GM19193 (cell line): ENCODE measurements around the gene FBXO47.

ENCODE experiments used
- POLR2A ChIP-seq: IDR thresholded peaks from 4 replicates; pipeline ENCODE4 v1.6.1; 2011; ENCODE audit not compliant: insufficient read depth, insufficient read length; ENCODE audit errors: extremely low read depth

FBXO47 gene

DNA sequence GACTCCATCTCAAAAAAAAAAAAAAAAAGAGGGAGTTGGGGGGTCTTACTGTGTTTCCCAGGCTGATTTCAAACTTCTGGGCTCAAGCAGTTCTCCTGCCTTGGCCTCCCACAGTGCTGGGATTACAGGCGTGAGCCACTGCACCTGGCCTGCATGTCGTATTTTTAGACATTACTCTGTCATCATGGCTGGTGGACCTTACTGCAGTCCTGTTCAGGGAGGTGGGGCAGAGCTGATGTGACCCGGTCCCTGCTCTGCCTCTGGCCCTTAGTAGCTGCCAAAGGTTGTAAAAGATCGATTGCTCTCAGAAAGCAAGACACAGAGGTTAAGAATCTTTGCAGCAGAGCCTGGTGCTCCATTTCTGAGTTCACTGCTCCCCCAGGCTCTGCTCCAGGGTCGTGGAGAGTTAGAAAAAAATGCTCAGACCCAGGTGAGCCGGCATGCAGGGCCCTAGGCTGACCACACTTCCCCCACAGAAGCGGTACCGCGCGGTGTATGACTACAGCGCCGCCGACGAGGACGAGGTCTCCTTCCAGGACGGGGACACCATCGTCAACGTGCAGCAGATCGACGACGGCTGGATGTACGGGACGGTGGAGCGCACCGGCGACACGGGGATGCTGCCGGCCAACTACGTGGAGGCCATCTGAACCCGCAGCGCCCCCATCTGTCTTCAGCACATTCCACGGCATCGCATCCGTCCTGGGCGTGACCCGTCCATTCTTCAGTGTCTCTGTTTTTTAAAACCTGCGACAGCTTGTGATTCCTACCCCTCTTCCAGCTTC lies 48.9 kb downstream of the FBXO47 start:
- no peak for TF ChIP-seq POLR2A

DNA sequence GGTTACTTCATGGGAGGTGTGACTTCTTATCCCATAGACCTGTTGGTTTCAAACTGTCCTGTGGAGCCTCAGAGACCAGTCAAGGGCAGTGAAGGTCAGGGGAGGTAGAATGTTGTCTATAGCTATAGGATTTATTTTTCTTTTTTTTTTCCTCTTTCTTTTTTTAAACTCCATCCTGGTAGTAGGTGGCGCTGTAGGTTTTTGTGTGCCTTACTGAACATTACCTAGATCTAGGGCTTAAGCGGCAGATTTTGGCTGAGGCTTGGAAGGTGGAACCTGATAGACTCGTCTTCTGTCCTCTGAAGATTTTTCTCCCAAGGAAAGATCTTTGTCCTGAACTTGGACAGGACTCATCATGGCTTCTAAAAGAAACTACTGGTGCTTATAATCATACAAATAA lies 49.9 kb downstream of the FBXO47 start:
- TF ChIP-seq POLR2A = no peak

DNA sequence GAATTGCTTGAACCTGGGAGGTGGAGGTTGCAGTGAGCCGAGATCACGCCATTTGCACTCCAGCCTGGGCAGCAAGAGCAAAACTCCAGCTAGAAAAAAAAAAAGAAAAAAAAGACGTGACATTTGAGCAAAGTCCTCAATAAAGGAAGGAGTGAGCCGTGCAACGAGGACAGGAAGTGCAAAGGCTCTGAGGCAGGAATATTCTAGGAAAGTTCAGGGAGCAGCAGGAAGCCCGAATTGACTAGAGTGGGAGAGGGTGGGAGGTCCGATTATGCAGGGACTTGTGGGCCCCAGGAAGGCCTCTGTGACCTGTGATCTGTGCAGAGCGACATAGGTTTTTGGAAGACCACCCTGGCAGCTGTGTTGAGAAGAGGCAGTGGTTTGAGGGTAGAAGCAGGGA lies 50.4 kb downstream of the FBXO47 start:
- no peak for TF ChIP-seq POLR2A

DNA sequence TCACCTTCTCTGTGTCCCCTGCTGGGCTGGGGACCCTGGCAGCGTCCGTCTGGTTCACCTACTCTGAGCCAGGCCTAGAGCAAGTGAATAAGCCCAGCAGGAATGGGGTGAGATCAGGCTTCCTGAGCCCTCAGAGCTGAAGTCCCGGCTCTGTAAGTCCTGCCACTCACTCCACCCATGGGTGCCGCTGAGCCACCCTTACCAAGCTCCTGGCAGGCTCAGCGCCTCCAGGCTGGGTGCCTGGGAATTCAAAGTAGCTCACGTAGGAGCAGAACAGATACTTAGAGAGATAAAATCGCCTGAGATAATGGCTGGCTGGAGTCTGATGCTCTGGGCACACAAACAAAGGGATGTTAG lies 51.6 kb downstream of the FBXO47 start:
- no peak for TF ChIP-seq POLR2A

DNA sequence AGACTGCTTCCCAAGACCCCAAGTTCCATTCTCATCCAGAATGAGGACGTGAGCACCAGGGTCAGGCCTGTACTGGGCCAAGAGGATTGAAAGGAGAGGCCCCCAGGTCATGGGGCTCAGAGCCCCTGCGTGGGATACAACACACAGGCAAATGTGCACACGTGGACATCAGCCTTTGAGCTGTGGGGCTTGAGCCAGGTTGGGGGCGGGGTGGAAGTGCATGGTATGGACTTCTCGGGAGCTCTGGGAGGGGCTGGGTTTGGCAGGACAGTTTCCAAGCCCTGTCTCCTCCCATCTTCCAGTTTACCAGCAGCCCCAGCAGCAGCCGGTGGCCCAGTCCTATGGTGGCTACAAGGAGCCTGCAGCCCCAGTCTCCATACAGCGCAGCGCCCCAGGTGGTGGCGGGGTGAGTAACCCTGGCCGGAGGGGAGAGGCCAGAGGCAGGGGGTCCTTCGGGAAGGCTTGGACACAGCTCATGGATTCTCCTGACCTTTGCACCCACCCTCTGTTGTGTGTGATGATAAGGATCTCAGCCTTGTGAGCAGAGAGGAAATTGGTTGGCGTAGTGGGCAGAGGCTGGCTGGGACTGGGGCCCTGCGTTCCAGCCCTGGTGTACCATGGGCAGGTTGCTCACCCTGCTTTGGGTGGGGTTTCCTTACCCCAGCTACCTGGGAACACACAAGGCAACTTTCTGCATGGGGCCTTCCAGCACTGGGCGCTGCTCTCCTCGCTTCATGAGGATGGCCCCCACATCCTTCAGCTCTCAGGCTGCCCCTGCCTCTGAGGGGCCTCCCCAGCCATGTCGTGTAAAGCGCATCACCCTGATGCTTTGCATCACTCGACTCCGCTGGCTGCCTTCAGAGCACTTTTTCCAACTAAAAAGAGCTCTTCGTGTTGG lies 52.2 kb downstream of the FBXO47 start:
- TF ChIP-seq POLR2A = no peak

DNA sequence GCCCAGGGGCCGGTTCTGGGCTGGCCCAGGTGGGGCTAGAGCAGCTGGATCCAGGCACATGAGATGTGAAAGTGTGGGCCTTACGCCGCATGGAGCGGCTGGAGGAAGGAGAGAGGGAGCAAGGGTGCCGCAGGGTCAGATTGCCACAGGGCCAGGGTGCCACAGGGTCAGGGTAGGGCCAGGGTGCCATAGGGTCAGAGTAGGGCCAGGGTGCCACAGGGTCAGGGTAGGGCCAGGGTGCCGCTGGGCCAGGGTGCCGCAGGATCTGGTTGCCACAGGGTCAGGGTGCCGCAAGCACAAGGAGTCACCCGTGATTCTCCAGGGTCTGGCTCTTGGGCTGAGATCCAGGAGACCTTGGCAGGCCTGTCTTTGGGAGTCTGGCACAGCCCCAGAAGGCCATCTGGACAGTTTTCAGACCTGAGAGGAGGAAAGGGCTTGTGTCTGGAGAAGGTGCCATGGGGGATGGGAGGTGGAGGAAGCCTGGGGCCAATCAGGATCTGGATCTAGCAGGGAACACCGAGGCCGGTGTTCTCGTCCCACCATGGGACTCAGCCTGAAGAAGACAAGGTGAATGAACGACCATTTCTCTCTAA lies 54.9 kb downstream of the FBXO47 start:
- TF ChIP-seq POLR2A = no peak

DNA sequence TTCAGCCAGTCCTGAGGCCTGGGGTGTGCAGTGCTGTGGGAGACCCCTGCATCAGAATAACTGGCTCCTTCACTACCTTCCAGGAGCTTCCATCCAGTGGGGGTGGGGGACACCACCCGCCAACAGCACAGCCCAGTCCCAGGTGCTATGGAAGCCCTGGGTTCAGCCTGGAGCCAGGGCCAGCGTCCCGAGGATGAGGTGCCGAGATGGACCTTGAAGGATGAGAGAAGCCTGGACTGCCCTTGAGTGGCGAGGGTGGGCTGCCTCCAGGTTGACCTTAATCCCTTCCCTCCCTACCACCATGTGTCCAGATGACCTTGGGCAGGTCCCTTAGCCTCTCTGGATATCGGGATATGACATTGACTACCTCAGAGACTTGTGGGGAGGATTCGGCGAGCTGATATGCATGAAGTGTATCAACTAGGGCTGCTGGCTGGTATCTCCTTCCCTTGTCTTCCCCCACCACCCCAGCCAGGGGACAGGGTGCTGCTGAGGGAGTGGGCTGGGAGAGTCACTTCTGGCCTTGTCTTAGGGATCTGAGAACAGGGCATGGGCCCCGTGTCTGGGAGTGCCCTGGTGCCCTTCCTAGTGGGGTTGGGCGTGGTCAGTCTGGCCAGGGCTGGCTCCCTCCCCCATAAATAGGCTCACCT lies 56.0 kb downstream of the FBXO47 start:
- no peak for TF ChIP-seq POLR2A

DNA sequence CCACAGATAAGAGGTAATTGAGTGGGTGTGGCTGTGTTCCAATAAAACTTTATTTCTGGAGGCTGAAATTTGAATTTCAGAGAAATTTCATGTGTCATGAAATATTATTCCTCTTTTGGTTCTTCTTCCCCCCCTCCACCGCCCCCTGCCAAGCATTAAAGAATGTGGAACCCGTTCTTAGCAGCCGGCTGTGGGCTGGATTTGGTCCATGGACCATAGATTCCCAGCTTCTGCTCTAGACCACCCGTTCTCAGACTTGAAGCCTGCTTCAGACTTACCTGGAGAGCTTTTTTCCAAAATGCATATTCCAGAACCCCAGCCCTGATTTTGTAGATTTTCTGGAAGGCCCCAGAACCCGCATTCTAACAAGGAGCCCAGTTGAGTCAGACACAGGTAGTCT lies 56.9 kb downstream of the FBXO47 start:
- TF ChIP-seq POLR2A = no peak

DNA sequence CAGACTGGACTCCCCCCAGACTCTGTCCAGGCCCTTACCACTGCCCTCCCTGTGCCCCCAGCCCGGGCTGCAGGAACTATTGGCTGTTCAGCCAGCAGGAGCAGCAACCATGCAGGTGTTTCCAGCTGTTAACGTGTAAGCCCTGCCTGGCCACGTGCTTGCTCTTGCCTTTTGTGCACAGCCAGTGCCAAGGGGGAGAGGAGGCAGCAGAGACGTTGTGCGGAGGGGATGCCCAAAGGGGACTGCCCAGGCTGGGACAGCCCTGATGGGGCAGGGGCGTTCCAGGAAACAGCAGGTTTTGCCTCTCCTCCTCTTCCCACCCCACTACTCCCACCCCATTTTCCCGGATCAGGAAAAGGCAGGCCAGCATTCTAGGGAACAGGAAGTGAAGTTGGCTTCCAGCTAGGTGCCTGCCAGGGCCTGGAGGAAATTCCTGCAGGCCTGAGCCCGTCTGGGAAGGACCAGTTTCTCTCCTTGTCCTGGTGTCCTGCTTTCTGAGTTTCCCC lies 58.5 kb downstream of the FBXO47 start:
- no peak for TF ChIP-seq POLR2A

DNA sequence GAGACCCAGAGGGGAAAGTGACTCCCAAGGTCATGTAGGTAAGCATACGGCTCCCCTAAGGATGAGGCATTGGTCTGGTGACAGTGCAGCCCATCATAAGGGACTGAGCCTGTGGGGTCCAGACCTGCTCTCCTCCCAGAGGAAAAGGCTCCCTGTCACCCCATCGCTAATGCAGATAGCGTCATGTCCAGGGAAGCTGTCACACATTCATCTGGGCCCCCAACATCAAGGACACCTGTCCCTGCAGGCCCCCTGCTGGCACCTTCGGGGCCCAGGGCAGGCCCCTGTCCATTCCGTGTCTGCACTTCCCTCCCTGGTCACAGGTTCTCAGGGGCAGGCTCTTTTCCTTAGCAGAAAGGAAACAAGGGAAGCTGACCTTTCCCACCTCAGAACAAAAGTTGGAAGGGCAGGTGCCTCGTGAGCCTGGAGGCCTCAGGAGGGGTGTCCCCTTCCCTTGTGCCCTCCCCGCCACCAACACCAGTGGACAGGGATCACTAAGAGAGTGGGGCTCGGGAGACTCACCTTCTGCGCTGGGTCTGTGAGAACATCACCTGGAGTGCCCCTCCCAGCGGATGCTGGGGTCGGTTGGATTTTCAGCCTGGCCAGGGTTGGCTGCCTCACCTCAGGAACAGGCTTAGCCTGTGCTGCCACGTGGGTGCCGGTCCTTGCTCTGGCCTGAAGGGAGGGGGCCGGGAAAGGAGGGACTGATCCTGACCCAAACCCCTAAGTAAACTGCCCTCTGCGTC lies 59.1 kb downstream of the FBXO47 start:
- TF ChIP-seq POLR2A = no peak

DNA sequence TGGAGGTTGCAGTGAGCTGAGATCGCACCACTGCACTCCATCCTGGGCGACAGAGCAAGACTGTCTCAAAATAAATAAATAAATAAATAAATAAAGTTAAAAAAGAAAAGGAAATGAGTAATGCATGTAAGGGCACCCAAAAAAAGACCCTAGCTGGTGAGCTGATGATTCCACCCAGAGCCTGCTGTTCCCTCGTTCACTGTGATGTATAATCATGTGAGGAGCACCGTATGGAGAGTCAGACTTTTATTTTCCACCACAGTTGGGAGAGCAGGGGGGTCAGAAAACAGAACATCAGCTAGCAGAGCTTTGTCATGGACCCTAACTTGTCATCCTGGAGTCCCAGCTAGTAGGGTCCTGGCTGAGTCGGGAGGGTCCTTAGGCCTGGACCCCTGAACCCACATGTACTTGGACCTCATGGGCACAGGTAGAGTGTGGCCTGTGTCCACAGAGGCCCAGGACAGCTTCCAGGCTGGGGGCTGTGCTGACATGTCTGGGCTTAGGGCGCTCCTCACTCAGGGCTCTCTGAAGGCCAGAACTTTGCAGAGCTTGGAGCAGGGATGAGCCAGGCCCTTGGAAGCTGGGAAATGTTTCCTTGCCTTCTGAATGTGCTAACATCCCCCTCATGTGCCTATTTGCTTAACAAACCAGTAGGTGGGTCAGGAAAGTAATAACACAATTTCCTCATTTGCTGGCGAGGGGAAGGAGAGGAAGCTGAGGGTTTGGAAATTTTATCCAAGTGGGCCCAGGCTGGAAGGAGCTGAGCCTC lies 60.6 kb downstream of the FBXO47 start:
- no peak for TF ChIP-seq POLR2A

DNA sequence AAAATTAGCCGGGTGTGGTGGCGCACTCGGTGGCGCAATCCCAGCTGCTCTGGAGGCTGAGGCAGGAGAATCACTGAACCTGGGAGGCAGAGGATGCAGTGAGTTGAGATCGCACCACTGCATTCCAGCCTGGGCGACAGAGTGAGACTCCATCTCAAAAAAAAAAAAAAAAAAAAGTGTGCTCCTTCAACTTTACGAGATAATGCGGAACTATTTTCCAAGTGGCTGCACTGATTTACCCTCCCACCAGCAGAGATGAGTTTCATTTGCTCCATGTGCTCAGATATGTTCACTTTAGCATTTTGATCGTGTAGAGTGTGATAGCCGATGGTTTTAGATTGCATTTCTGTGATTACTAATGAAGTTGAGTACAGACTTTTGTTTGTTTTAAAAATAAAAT lies 61.8 kb downstream of the FBXO47 start:
- TF ChIP-seq POLR2A = no peak

DNA sequence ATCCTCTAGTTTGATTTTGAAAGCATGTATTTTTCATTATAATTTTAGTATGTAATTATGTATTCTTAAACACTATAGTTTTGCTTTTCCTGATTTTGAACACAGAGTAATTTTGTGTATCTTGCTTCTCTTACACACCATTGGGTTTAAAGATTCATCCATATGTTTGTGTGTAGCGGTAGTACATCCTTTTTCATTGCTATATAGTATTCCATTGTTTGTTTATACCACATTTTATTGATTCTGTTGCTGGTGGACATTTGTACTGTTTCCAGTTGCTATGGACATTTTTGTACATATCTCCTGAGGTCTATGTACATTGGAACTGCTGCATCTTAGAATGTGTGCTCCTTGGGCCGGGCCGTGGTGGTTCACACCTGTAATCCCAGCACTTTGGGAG lies 62.3 kb downstream of the FBXO47 start:
- no peak for TF ChIP-seq POLR2A

DNA sequence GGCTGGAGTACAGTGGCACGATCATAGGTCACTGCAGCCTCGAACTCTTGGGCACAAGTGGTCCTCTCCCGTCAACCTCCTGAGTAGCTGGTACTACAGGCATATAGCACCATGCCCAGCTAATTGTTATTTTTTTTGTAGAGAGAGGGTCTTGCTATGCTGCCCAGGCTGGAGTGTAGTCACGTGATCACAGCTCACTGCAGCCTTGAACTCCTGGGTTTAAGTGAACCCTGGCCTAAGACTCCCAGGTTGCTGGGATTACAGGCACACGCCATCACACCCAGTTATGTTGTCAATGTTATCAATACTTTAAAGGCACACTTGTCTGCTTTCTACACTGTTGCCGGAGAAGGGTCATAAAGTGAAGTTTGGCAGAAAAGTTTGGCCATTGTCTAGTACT lies 63.8 kb downstream of the FBXO47 start:
- no peak for TF ChIP-seq POLR2A
